PFSK-1 (cell line): Measurements from ENCODE around the gene TYRP1.

Experiments
- POLR2AphosphoS5 ChIP-seq: IDR thresholded peaks from 2 replicates; pipeline ENCODE4 v1.6.1; 2012; ENCODE audit warnings: low read depth, mild to moderate bottlenecking, control low read depth, low read length, moderate library complexity
- REST ChIP-seq, 2 experiments: IDR thresholded peaks; 2 replicates each; pipeline versions ENCODE4 v1.6.1 to v1.8.0; 2011 to 2012; ENCODE audit warnings: low read depth in 2 of 2, low read length in 2 of 2, control low read depth in 1 of 2, inconsistent platforms in 1 of 2, mild to moderate bottlenecking in 1 of 2, moderate library complexity in 1 of 2; ENCODE audit not compliant: insufficient read depth in 1 of 2
- SIN3A ChIP-seq: IDR thresholded peaks from 2 replicates; pipeline ENCODE4 v1.6.1; 2012; ENCODE audit warnings: mild to moderate bottlenecking, low read length, moderate library complexity, borderline replicate concordance; ENCODE audit not compliant: insufficient read depth
- TAF1 ChIP-seq: IDR thresholded peaks from 2 replicates; pipeline ENCODE4 v1.6.1; 2012; ENCODE audit warnings: low read length, control low read depth, borderline replicate concordance; ENCODE audit not compliant: insufficient read depth

- TF ChIP-seq POLR2AphosphoS5 (no peak), SIN3A (no peak), TAF1 (no peak), REST (IDR thresholded peaks at IDR 0.05; ENCODE audit: insufficient read depth in 1 of 2, low read depth in 2 of 2, low read length in 2 of 2) (no peak)
Observed at GRCh38 chr9:12698266-12698665, 5.1 kb downstream of the TYRP1 start.
